Panc1 (cell line): ENCODE data around the gene PKD1L1. TPM values are rescaled to one million over a fixed set of nuclear protein-coding genes. Genes with fewer than 3 reads are reported as not detected.

ENCODE experiments used
- ATAC-seq: fragments of 200-7000 bp; cut with Tn5 transposase; 2 replicates; pipeline ENCODE4 v1.9.1; 2020; ENCODE audit warnings: mild to moderate bottlenecking, moderate library complexity
- BruUV-seq: library from RNA; stranded (reverse); fragments of 400-500 nt; replicated peaks from 2 replicates; lab custom pipeline; 2021; lab: Mats Ljungman, UMichigan
- CTCF ChIA-PET: fragments of 300-600 bp; sonication (Branson Sonifier 250); formaldehyde crosslinking; loops from one replicate; lab custom pipeline; 2022; ENCODE audit warnings: antibody characterized with exemption; lab: Charles Lee
- POLR2A ChIA-PET: fragments of 300-600 bp; sonication (Branson Sonifier 250); formaldehyde crosslinking; loops from one replicate; lab custom pipeline; 2022; ENCODE audit warnings: antibody characterized with exemption; lab: Charles Lee
- DNase-seq: peaks from one replicate; pipeline ENCODE4 v3.0.0-alpha.2; 2010; ENCODE audit warnings: low read depth, low spot score
- H3K27ac ChIP-seq: 2 replicates; pipeline ENCODE4 v1.5.1; 2011; ENCODE audit warnings: mild to moderate bottlenecking, low read length, inconsistent platforms
- H3K27me3 ChIP-seq: fragments of 200-500 bp; sonication (Bioruptor generic); 2 replicates; pipeline ENCODE4 v1.6.0; 2014; ENCODE audit warnings: low read length, inconsistent platforms; ENCODE audit not compliant: control insufficient read depth, insufficient read depth
- H3K36me3 ChIP-seq: fragments of 200-500 bp; sonication (Bioruptor generic); 2 replicates; pipeline ENCODE4 v1.5.1; 2014; ENCODE audit warnings: inconsistent platforms, mild to moderate bottlenecking, low read length, moderate library complexity; ENCODE audit not compliant: control insufficient read depth, insufficient read depth
- H3K4me1 ChIP-seq: 2 replicates; pipeline ENCODE4 v1.5.1; 2011; ENCODE audit warnings: inconsistent platforms, mild to moderate bottlenecking, low read length, moderate library complexity; ENCODE audit not compliant: control insufficient read depth, insufficient read depth
- H3K4me3 ChIP-seq, 2 experiments: 2 replicates each; pipeline ENCODE4 v1.5.1; 2011 to 2012; ENCODE audit warnings: low read depth in 2 of 2, low read length in 2 of 2, mild to moderate bottlenecking in 2 of 2, inconsistent platforms in 1 of 2, moderate library complexity in 1 of 2
- H3K9me3 ChIP-seq: fragments of 200-500 bp; sonication (Bioruptor generic); 2 replicates; pipeline ENCODE4 v1.5.1; 2014; ENCODE audit warnings: low read depth, mild to moderate bottlenecking, inconsistent platforms, low read length, moderate library complexity; ENCODE audit not compliant: control insufficient read depth, insufficient read depth
- POLR2AphosphoS5 ChIP-seq: IDR thresholded peaks from 2 replicates; pipeline ENCODE4 v1.6.1; 2012; ENCODE audit warnings: mild to moderate bottlenecking, low read depth, low read length, moderate library complexity
- REST ChIP-seq, 2 experiments: IDR thresholded peaks; 2 replicates each; pipeline ENCODE4 v1.6.1; 2011 to 2012; ENCODE audit warnings: low read depth in 2 of 2, control low read depth in 1 of 2, low read length in 1 of 2, mild to moderate bottlenecking in 1 of 2, moderate library complexity in 1 of 2; ENCODE audit not compliant: insufficient read depth in 1 of 2
- SIN3A ChIP-seq: IDR thresholded peaks from 2 replicates; pipeline ENCODE4 v1.6.1; 2012; ENCODE audit warnings: low read depth, mild to moderate bottlenecking, low read length, moderate library complexity, borderline replicate concordance; ENCODE audit not compliant: insufficient read depth
- TCF7L2 ChIP-seq: IDR thresholded peaks from 2 replicates; pipeline ENCODE4 v1.6.1; 2011; ENCODE audit warnings: mild to moderate bottlenecking, low read depth, low read length, inconsistent platforms
- in situ Hi-C: cut with HindIII; loops from 2 replicates; pipeline ENCODE4 v1.10.0; 2016; ENCODE audit warnings: low sequenced_read_pairs, low pct_unique_long_range_greater_than_20kb
- intact Hi-C: fragments of 100-400 bp; cut with micrococcal nuclease; formaldehyde crosslinking; loops from one replicate; pipeline ENCODE4 v1.10.0; 2022; ENCODE audit not compliant: unreplicated experiment
- total RNA-seq: library from RNA; stranded (reverse); gene quantifications from one replicate; pipeline ENCODE4 v1.2.1, GENCODE V29; 2021; ENCODE audit not compliant: unreplicated experiment
- TF ChIP-seq, protein P1 (sequence below): fragments of 450-650 bp; IDR thresholded peaks from 2 replicates; pipeline ENCODE4 v1.5.1; 2017; ENCODE audit warnings: mild to moderate bottlenecking

Gene PKD1L1
- total RNA-seq, 1 experiment from 2014 or later = 2.2 TPM

DNA sequence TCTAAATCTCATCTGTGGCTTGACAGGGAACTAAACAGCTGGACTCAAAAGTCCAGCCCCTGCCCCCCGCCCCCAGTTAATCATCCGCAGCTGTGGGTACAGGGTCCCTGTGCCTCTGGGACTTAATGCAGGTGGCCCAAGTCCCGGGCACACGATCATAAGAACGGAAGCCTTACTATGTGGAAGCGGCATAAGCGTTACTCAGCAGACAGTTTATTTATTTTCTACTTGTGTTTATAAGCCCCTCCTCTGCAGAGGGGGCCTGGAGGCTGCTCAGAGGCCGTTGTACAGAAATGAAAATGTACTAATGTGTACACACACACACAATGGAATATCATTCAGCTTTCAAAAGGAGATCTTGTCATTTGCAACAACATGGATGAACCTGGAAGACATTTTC lies 208.4 kb downstream of the PKD1L1 start:
- POLR2A ChIA-PET = no interaction called here
- Histone ChIP-seq H3K36me3 (no peaks in the 10 kb centered on the region), H3K27me3 (no peaks in the 10 kb centered on the region), H3K27ac (peak overlapping the region; percentile 64), H3K4me1 (peaks cover 25% of the 10 kb centered on the region), H3K9me3 (no peaks in the 10 kb centered on the region), H3K4me3 (no peak overlapping the region)
- CTCF ChIA-PET = no interaction called here
- TF ChIP-seq POLR2AphosphoS5 (no peak), SIN3A (no peak), REST (IDR thresholded peaks at IDR 0.05; ENCODE audit: insufficient read depth in 1 of 2, low read depth in 2 of 2, low read length in 1 of 2) (no peak)
- ATAC-seq (no peak), DNase-seq (no peak)
- intact Hi-C loops (no loop called here), in situ Hi-C loops (no loop called here)
- BruUV-seq = no TSS peak

DNA sequence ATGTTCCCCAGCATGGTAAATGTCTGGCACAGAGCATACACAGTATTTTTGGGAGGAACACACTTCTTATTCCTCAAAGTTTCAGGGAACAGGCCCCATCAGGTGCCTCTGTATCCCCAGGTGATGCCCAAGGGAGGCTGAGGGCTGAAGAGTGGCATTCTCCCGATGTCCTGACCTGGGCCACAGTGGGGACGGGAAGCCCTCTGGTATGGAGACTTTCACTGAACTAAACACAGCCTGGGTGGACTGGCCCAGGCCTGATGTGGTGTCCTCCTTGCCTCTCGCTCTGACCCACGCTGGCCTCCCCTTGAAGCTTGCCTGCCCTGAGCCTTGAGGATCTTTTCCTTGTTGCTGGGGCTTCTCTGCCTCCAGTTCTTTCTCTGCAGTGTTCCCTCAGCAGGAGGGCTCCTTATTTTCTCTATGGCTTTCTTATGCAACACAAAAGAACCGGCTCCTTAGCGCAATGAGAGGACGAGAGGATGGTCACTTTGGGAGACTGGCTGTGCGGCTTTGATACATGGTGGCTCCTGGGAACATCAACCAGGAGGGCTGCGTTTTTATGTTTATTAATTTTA lies 208.9 kb downstream of the PKD1L1 start:
- CTCF ChIA-PET = no interaction called here
- ATAC-seq (no peak), DNase-seq (no peak)
- POLR2A ChIA-PET = interaction anchor here (0.6 kb wide), 1 partner anchor 309 kb away, joined by 7 read pairs; no protein-coding TSS in a partner anchor
- no peaks in the 10 kb centered on the region for H3K9me3 ChIP-seq
- H3K4me1 ChIP-seq = peaks cover 29% of the 10 kb centered on the region
- intact Hi-C loops (no loop called here), in situ Hi-C loops (no loop called here)
- no peaks in the 10 kb centered on the region for H3K27me3 ChIP-seq
- H3K36me3 ChIP-seq = no peaks in the 10 kb centered on the region
- H3K4me3 ChIP-seq = no peak overlapping the region
- peak overlapping the region; percentile 64 for H3K27ac ChIP-seq
- no TSS peak for BruUV-seq
- TF ChIP-seq POLR2AphosphoS5 (no peak), TCF7L2 (no peak), REST (IDR thresholded peaks at IDR 0.05; ENCODE audit: insufficient read depth in 1 of 2, low read depth in 2 of 2, low read length in 1 of 2) (no peak), SIN3A (no peak)
- TF ChIP-seq, protein P1, sequence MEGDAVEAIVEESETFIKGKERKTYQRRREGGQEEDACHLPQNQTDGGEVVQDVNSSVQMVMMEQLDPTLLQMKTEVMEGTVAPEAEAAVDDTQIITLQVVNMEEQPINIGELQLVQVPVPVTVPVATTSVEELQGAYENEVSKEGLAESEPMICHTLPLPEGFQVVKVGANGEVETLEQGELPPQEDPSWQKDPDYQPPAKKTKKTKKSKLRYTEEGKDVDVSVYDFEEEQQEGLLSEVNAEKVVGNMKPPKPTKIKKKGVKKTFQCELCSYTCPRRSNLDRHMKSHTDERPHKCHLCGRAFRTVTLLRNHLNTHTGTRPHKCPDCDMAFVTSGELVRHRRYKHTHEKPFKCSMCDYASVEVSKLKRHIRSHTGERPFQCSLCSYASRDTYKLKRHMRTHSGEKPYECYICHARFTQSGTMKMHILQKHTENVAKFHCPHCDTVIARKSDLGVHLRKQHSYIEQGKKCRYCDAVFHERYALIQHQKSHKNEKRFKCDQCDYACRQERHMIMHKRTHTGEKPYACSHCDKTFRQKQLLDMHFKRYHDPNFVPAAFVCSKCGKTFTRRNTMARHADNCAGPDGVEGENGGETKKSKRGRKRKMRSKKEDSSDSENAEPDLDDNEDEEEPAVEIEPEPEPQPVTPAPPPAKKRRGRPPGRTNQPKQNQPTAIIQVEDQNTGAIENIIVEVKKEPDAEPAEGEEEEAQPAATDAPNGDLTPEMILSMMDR = no peak
